GM21576 (cell line): ENCODE data around the gene AUTS2.

Experiments used
- ATAC-seq: cut with Tn5 transposase; IDR thresholded peaks from one replicate; pipeline ENCODE4 v1.9.1; 2021; ENCODE audit warnings: mild to moderate bottlenecking, moderate library complexity; ENCODE audit not compliant: unreplicated experiment

The AUTS2 gene

GRCh38 chr7:70152313-70152712, 554.0 kb downstream of the AUTS2 start:
- ATAC-seq: no peak

DNA sequence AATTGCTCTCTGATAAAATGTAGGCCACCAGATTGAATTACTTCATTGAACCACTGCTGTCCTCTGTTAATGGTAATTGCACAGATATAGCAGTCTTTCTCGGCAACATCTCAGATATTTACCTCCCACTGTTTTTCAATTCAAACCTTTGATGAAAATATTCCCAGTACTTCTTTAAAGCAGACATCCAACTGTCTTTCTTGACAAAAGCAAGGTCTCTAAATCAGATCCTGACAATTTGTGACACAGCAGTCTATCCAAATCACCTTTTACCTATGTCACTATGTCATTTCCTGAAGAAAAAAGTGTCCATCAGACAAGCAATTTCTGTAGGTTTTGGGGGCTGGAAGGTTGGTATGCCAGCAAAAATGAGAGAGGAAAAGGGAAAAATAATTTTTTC, 555.7 kb downstream of the AUTS2 start:
- no peak for ATAC-seq

- no peak for ATAC-seq
These were observed 556.4 kb downstream of the AUTS2 start for GRCh38 chr7:70154521-70155180.

DNA sequence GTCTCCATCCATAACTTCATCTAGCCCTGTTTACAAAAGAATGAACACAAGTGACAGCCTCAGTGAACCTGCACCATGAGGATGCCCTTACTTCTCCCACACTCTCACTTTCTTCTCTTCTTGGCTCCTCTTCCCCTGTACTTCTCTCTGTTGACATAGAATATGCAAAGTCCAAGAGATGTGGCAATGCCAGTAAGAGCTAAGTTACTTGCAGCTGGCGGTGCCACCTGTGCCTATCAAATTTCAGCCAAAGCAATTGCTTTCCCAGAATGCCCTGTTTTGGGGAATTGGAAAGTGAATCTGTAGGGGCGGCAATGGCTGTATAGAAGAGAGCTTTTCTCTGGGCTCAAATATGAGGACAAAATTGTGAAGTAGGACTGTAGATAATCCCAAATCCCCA, 557.8 kb downstream of the AUTS2 start:
- ATAC-seq: no peak

GRCh38 chr7:70159121-70159520, 560.8 kb downstream of the AUTS2 start:
- ATAC-seq: no peak

DNA sequence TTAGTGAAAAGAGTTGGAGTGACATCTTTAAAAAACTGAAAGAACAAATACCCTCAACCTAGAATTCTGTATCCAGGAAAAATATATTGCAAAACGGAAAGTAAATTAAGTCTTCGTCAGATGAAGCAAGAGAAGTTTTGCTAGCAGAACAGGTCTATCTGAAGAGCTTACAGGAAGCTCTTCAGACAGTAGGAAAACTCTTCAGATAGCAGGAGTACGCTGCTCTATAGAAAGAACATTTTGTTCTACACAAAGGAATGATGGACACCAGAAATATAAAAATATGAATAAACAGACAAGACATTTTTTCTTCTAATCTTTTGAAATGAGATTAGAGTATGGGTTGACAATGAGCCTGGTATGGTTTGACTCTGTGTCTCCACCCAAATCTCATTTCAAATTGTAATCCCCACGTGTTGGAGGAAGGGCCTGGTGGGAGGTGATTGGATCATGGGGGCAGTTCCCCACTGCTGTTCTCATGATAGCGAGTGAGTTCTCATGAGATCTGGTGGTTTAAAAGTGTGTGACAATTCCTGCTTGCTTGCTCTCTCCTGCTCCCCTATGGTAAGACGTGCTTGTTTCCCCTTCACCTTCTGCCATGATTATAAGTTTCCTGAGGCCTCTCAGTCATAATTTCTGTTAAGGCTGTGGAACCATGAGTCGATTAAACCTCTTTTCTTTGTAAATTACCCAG, 567.3 kb downstream of the AUTS2 start:
- no peak for ATAC-seq

GRCh38 chr7:70171369-70171920, 573.2 kb downstream of the AUTS2 start:
- ATAC-seq: no peak

DNA sequence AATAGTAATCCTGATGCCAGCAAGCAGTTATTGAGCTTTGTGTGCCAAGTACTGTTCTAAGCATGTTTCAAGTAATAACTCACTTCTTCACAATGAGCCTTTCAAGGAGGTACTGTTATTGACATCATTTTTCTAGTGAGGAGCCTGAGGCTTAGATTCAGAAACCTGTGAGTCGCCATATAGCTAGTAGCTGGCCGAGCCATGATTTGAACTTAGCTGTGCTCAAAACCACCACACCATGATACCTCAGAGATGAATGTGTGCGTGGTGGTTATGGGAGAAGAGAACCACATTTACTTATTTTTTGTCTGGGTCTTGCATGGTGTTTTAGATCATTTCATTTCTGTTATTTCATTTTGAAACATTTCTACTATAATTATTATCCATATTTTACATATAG, 578.9 kb downstream of the AUTS2 start:
- ATAC-seq: no peak

- ATAC-seq: no peak
These were observed 579.9 kb downstream of the AUTS2 start for GRCh38 chr7:70178211-70178610.

GRCh38 chr7:70178787-70179186, 580.5 kb downstream of the AUTS2 start:
- no peak for ATAC-seq

DNA sequence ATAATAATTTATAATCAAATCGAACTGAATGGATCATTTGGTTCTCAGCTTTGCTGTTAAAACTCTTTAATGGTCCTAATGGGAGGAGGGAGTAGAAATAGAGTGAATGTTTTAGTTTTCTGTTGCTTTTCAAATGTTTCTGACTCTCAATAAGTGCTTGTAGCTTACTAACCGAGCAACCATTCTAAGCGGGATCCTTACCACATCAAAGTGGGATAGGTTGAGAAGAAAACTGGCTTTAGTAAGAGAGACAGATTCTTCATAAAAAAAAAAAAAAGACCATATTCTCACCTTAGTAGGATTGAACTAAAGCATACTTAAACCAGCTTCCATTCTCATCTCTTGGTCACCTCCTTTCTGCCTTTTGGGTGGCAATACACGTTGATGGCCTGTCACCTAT, 584.2 kb downstream of the AUTS2 start:
- ATAC-seq: no peak

- no peak for ATAC-seq
These were observed 585.0 kb downstream of the AUTS2 start for GRCh38 chr7:70183278-70183677.

DNA sequence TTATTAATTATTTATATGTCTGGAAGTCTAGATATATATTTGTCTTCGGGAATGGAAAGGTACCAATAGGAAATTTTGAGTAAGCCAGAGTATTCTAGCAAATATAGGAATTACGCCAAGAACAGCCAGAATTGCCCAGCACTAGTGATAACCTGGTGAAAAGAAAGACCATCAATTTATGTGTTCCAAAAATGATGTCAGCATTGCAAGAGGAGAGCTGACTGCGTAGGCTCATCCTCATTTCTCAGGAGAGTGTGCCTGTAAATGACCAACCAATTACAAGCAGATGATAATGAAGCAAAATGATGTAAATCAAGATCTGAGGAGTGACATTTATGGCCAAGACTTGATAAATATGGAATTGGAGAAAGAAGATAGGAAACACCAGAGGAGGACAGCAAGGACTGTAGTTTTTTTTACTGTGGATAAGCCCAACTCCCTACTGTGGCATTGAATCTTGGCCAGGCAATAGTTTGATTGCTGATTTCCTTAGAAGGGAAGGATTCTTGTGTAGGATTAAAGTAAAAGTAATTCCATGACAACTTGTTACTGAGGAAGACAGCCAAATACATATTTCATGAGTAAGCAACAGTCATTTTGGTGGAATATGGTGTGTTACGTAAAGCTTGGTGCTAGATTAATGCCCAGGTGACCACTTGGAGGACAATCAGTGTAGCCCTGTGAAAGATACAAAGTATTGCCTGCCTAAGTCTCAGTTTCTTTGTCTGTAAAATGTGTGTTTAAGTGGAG, 590.8 kb downstream of the AUTS2 start:
- no peak for ATAC-seq

- no peak for ATAC-seq
These were observed 591.5 kb downstream of the AUTS2 start for GRCh38 chr7:70189776-70190175.

GRCh38 chr7:70190281-70190680, 592.0 kb downstream of the AUTS2 start:
- no peak for ATAC-seq

DNA sequence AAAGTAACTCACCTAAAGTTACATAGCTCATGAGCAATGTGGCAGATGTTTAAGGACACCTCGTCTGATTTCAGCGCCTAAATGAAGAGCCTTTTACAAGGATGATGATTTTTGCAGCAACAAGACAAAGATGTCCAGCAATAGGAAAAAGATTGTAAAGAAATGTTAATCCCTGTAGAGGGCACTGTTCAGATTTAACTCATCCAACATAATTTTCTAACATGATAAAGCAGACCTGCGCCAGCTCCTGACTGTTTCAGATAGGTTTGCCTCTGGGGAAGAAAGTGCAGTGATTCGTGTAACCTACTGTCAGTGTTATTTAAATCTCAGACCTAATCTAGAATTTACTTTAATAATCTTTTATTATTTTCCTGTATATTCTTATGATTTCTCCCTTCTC, 595.2 kb downstream of the AUTS2 start:
- ATAC-seq: no peak

DNA sequence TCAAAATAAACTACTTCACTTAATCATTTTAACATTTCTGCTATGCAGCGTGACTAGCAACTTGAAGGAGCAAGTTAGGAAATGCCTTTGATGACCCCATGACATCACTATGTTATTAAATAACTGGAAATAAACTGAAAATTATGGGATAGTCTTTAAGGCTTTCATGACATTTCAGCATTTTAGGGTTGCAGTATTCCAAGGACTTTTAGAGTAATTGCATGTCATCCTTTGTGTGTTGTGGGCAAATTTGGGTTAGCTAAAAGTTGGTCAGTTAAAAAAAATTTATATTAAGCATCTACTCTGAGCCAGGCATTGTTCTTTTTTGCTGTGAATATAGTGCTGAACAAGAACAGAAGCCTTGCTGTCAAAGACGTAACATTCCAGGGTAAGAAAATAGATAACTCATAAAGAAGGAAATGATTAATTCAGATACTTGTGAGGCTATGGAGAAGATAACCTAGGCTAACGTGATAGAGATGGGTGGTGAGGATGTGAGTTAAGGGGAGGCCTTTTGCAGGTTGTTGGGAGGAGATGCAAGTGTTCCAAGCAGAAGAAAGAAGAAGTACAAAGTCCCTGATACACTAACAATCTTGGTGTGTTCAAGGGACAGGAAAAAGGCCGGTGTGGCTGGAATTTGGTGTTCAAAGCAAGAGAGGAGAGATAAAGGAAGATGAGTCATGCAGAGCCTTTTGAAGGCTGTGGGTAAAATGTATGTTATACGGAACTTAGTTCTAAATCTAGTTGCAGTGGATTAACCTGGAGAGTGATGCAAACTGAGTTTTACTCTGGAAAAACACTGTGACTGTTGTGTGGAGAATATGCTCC, 610.2 kb downstream of the AUTS2 start:
- ATAC-seq: no peak

- no peak for ATAC-seq
These were observed 612.1 kb downstream of the AUTS2 start for GRCh38 chr7:70210200-70210935.

DNA sequence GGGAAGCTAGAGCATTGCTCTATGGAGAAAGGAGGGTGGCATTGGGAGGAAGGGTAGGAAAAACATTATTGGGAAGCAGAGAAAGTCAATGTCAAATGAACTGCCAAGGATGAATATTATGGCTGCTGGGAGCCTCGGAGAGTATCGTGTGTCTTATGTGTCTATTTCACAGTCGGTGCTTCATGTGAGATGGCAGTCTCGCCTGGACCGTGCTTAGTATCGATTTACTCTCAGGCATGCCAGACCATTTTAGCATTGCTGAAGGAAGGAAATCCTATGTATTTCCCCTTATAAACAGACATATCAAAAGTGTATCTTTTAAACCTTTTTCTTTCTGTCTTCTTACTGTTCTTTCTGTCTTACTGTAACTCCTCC, 612.6 kb downstream of the AUTS2 start:
- no peak for ATAC-seq

DNA sequence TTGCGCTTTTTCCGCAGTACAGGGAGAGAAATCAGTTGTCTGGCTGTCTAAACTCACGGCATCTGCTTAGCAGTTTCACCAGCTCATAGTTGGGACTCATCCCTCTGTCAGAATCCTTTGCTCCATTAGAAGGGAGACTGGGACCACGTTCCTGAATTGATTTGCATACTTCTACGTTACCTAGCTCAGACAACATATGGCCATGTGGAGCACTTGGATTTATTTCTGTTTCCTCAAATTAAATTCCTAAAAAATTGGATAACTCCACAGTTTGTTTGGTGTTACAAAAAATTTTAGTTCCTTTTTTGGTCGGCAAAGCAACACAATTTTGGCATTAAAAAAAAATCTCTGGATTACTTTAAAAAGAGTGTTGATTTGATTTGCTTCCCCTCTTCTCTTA, 614.0 kb downstream of the AUTS2 start:
- ATAC-seq: no peak
